GM12892 (cell line): ENCODE data around the gene PRICKLE2.

Experiments
- DNase-seq: peaks from one replicate; pipeline ENCODE4 v3.0.0; 2011; ENCODE audit not compliant: insufficient read length
- FAIRE-seq: peaks from 2 replicates; lab custom pipeline; 2011; peaks lifted over from hg19 to GRCh38; lab: Jason Lieb, UNC
- POLR2A ChIP-seq: IDR thresholded peaks from 2 replicates; pipeline ENCODE4 v1.6.1; 2011; ENCODE audit warnings: low read depth, low read length, control low read depth
- POLR2AphosphoS5 ChIP-seq: IDR thresholded peaks from 2 replicates; pipeline ENCODE4 v1.6.1; 2011; ENCODE audit warnings: low read depth, low read length, control low read depth
- TAF1 ChIP-seq: IDR thresholded peaks from 2 replicates; pipeline ENCODE4 v1.6.1; 2011; ENCODE audit warnings: low read depth, mild to moderate bottlenecking, control low read depth, low read length, borderline replicate concordance

The PRICKLE2 gene

DNA sequence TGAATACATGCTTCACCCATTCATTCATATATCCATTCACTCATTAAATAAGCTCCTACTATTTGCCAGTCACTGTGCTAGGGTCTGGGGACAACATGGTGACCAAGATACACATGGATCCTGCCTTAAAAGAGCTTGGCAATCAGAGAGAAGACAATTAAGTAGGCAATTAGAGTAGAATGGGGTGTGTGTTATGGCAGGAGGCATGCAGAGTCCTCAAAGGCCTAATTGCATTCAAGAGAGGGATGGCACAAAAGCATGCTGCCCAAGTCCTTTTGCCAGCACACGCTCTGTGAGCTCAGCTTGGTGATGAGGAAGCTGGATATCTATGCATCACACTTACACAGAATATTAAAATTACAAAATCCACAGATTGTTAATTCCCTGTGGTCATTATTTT lies 2.8 kb upstream of the PRICKLE2 start:
- FAIRE-seq, result no peak
- TF ChIP-seq TAF1, result no peak
- DNase-seq, result no peak

DNA sequence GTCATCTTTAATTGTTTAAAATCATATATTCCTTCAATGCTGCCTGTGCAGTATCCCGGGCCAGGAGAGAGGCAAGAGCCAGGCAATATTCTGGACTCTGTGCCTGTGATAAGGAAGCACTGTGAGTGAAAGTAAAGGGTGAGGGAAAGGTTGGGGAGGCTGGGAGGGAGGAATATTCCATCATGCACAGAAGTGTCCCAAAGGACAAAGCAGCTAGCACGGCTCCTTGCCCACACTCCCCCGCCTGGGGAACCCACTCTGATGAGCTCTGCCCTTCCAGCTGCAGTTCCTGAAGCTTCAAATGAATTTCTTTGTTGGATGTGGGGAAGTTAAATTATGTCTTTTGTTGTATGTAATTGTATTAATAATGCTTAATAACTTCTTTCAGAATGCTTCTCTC lies 1.5 kb upstream of the PRICKLE2 start:
- DNase-seq (no peak), FAIRE-seq (no peak)
- TF ChIP-seq TAF1 (no peak), POLR2A (no peak), POLR2AphosphoS5 (no peak)

DNA sequence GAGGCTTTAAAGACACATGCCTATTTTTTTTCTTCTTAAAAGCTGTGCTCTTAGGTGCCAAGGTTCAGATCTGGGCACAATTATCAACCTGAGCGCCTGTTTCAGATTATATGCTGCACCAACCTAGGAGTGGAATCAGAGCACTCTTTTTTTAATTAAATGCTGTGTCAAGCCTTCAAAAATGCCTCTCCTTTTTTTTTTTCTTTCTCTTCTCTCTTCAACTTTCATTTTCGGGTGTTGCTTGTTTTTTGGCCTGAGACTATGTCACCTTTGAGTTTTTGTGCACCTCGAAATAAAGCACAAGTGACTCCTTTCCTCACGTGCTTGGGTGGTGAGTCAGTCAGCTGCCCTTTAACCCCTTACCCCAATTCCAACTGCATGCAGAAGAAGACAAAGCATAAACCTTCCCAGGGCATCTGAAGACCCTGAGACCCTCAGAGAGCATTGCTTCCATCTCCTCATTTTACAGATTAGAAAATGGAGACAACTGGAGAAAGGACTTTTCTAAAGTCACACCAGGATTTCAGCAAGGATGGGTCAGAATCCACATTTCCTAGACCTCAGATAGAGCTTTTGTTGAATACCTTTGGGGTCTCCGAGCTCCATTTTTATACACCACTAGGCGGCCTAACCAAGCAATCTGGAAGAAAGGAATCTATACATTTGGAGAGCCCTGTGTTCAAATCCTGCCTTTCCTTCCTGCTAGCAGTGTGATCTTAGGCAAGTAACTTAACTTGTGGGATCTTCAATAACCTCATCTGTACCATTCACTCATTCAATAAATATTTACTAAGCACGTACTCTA lies 631 bp upstream of the PRICKLE2 start:
- DNase-seq (no peak), FAIRE-seq (peak; percentile 74)
- TF ChIP-seq TAF1, result no peak
- no peak for TF ChIP-seq POLR2A
- TF ChIP-seq POLR2AphosphoS5, result no peak

DNA sequence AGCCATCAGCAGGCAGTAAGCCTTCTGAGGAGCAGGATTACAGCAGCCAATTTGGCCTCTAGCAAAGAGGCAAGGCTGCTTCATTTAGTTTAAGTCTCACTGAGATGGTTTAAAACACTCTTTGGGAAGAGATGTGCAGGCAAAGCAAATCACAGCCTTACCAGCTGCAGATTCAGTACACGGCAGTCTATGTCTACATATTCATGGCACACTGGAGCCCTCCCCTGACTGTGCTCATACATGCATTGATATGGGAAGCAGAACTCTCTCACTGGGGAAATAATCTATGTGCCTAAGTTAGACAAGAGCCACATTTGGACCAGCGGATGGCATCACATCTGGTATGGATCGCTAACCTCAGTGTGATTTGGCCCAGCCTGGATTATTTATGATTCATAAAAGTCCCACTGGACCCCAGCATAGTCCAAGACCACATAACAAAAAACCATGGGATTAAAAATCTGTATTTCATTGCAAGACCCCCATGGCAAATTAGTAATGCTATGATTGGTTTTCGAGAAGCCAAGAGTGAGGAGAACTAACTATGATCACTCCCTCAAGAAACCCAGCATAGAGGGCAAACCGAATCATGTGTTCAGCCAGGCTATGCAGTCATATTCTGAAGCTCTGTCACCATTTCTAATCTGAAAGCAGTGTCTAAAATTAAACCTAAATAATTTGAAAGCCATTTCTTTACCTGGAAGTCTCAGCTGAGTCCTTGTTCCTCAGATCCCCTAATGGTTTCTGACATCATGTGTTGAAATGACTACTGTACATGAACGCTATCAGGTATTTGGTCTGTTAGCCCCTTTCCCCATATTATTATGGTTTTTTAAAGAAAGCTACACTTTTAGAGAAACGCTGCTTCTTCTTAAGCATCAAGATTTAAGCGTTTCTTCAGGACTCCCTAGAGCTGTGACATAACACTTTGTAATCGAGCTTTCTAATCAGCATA lies 1.2 kb downstream of the PRICKLE2 start:
- TF ChIP-seq POLR2A (no peak), POLR2AphosphoS5 (no peak), TAF1 (no peak)
- no peak for DNase-seq
- peak; percentile 5 for FAIRE-seq

DNA sequence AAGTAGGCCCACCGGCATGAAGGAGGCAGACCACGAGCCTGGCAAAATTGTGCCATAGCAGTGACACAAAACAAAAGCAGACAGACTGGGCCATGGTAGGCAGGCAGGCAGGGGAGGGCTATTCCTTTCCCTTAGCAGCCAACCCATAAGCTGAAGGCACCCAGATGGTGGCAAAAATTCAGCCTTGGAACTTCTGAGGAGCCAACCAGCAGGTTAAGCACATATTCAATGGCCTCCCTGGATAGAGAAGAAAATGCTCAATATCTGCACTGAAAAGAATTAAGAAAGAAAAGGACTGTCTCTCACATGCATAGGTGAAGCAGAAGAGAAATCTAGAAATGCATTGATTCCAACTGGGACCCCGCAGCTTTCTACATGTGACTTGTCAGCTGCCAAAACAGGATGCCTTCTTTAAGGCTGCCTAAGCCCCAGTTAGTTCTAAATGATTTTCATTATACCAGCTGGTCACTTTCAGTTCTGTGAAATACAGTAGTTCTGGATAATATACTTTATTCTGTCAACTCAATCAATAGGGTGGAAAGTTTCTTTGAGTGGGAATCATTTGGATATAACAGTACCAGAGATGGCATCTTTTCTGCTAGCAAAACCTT lies 2.7 kb downstream of the PRICKLE2 start:
- no peak for FAIRE-seq
- DNase-seq, result no peak

DNA sequence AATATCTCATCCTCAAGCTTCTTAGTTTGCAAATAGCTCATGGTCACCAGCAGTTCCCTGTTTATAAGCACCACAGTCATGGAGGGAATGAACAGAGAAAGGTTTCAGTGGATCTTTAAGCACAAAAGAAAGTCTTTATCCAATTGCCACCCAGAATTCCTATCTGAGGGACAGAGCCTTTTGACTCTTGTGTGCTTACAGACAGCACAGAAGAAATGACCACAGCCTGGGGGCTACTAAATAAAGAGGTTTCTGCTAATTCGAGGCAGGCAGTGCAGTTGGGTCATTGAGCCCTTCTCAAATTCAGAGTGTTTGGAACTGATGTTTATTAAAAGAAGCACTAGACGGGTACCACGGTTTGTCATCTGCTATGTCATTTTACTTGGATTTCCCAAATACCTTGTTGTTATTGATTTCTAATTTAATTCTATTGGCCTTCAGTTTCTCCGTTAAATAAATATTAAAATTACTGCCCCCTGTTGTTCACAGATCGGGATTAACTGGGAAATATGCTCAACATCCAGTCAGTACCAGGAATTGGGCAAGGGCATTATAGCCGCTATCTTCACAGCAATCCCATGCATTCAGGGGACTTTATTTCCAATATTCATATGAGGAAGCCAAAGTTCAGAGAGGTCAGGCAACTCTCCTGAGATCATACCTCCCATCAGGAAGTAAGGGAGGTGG lies 3.6 kb downstream of the PRICKLE2 start:
- DNase-seq, result no peak
- no peak for FAIRE-seq

More for the DNA sequence above, 2.7 kb downstream of the PRICKLE2 start:
- no peak for TF ChIP-seq POLR2A
- TF ChIP-seq TAF1, result no peak
- TF ChIP-seq POLR2AphosphoS5, result no peak

DNA sequence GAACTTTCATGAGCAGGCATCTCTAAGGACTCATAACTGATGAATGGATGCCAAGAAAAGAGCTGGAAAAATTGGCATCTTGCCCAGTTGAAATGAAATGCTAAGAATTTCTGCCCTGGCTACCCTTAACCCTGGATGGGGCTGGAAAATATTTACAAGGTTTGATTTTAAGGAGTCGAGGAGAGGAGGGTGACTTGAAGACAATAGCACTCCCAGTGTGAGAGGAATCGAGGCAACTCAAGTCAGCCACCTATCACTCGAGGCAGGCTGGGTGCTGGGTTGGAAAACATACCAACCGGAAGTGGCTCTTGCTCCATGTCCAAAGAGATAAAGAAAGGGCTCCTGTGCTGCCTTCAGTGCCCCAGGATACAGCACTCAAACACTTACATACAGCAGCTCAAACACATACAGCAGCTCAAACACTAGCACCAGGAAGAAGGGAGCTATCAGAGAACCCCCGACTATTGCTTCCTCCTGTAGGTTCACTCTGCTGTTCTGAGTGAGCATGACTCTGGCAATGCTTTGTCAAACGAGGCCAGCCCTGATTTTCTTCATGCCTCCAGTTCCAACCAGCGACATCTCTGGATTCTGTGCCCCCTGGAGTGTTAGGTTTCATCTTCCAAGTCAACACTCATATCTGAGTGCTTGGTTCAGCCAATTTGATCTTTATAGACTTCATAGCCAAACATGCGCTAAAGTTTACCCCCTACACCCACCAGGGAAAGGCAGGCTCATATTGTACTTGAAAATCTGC lies 4.9 kb downstream of the PRICKLE2 start:
- DNase-seq (no peak), FAIRE-seq (no peak)
- TF ChIP-seq TAF1 (no peak), POLR2AphosphoS5 (no peak), POLR2A (no peak)

More for the DNA sequence above, 3.6 kb downstream of the PRICKLE2 start:
- TF ChIP-seq POLR2A (no peak), TAF1 (no peak), POLR2AphosphoS5 (no peak)

DNA sequence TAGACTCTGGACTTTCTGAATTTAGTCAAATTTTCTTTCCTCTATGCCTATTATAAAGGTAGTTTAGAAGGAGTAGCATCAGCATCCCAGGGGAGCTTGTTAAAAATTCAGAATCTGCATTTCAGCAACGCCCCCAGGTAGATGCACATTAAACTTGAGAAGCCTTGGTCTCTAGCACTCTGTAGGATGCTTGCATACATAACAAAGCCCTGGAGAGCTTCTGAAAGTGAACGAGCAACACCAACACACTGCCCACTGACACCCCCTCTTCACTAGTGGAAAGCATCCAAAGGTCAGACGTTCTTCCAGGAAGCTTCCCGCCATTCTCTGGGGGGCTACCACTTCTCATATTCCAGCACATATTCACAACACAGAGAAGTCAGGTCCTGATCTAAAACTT lies 6.5 kb downstream of the PRICKLE2 start:
- DNase-seq (no peak), FAIRE-seq (no peak)
- no peak for TF ChIP-seq TAF1
- no peak for TF ChIP-seq POLR2AphosphoS5
- no peak for TF ChIP-seq POLR2A

DNA sequence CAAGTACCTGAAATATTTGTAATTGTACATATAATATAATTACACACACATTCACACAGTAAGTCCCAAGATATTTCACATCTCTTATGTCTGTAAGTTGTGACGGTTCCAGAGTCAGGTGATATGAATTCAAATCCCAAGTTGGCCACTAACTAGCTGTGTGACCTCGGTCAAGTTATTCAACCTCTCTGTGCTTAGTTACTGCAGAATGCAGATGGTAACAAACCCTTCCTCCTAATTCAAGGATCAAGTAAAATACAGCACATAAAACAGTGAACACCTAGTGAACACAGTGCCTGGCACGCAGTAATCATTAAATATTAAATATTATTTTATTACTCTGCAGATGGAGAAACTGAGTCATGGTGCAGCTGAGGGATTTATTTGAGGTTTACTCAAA lies 6.9 kb downstream of the PRICKLE2 start:
- DNase-seq (no peak), FAIRE-seq (no peak)
- no peak for TF ChIP-seq TAF1
- no peak for TF ChIP-seq POLR2A
- no peak for TF ChIP-seq POLR2AphosphoS5

DNA sequence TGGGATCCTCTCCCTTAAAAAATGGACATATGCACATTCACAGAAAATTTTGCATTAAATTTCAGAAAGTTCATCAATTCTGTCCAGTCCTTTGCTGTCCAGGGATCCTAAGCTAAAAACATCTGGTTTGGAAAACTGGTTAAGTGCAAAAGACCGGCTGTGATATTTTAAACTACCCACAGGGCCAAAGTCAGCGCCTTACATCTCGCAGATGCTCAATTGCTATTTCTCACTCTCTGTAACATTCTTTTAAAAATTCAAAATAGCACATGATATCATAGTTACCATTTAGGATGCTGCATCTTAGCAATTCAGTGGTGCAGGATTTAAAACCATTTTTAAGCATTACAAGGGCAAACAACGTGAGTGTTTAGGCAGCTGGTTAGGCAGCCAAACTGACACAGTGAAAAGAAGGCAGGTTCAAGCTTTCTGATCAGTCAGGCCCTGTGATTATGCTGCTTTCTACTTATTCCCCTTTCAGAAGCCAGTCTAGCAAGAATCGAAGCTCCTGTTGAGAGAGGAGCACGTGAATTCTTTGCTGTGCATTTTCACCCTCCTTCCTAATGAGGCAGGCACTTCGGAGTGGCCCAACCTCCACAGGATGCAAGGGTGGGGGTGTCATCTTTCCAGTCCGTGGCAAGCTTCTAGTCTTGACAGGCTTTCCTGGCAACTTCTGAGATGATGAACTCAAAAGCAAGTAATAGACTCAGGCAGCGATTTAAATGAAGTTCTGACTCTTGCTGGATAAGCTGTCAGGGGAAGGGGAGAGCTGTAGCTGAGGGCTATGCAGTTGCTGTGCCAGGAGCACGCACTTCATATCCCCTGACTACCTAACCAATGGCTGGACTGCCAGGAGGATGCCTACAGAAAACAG lies 8.8 kb downstream of the PRICKLE2 start:
- FAIRE-seq (no peak), DNase-seq (no peak)
- TF ChIP-seq POLR2A (no peak), POLR2AphosphoS5 (no peak), TAF1 (no peak)
